KMS-11 (cell line): ENCODE data around the gene ZBTB5.
"Not testable (repeated sequence)": the region's sequence is repeated elsewhere in the genome, so short reads cannot be mapped to it uniquely, and the experiment has no call there.

ENCODE experiments used
- H2AFZ ChIP-seq: fragments of 200-600 bp; sonication (generic); 2 replicates; pipeline ENCODE4 v1.6.1; 2016; ENCODE audit warnings: antibody characterized with exemption, mixed run types, low read depth
- H3K27ac ChIP-seq: fragments of 200-600 bp; sonication (generic); 2 replicates; pipeline ENCODE4 v1.6.1; 2016; ENCODE audit warnings: mild to moderate bottlenecking, mixed run types
- H3K27me3 ChIP-seq: fragments of 200-600 bp; sonication (generic); 2 replicates; pipeline ENCODE4 v1.6.1; 2017; ENCODE audit warnings: mild to moderate bottlenecking, low read depth, mixed run types, moderate library complexity; ENCODE audit not compliant: insufficient read depth
- H3K36me3 ChIP-seq: fragments of 200-600 bp; sonication (generic); 2 replicates; pipeline ENCODE4 v1.6.1; 2017; ENCODE audit warnings: mild to moderate bottlenecking, mixed run types; ENCODE audit not compliant: insufficient read depth
- H3K4me1 ChIP-seq: fragments of 200-600 bp; sonication (generic); 2 replicates; pipeline ENCODE4 v1.6.1; 2016; ENCODE audit warnings: mild to moderate bottlenecking, low read depth, mixed run types; ENCODE audit not compliant: poor library complexity, severe bottlenecking
- H3K4me2 ChIP-seq: fragments of 200-600 bp; sonication (generic); 2 replicates; pipeline ENCODE4 v1.7.0; 2016; ENCODE audit warnings: mild to moderate bottlenecking, mixed run types
- H3K4me3 ChIP-seq: fragments of 200-600 bp; sonication (generic); IDR thresholded peaks from 2 replicates; pipeline ENCODE4 v1.6.1; 2017; ENCODE audit warnings: low read depth, low read length, mixed read lengths; ENCODE audit not compliant: insufficient read depth
- H3K79me2 ChIP-seq: fragments of 200-600 bp; sonication (generic); 2 replicates; pipeline ENCODE4 v1.6.1; 2016; ENCODE audit warnings: low read depth, mixed run types; ENCODE audit not compliant: insufficient read depth
- H3K9ac ChIP-seq: fragments of 200-600 bp; sonication (generic); 2 replicates; pipeline ENCODE4 v1.6.1; 2016; ENCODE audit warnings: mild to moderate bottlenecking, mixed run types
- H4K20me1 ChIP-seq: fragments of 200-600 bp; sonication (generic); 2 replicates; pipeline ENCODE4 v1.6.1; 2016; ENCODE audit warnings: mild to moderate bottlenecking, mixed run types; ENCODE audit not compliant: insufficient read depth
- CTCF ChIP-seq: fragments of 200-600 bp; sonication (generic); conservative IDR thresholded peaks from 2 replicates; pipeline ENCODE4 v1.6.1; 2017; ENCODE audit warnings: low read depth, mild to moderate bottlenecking, antibody characterized with exemption, low read length, moderate library complexity, mixed read lengths

The ZBTB5 gene

GRCh38 chr9:37399336-37399735 is 65.9 kb downstream of the ZBTB5 start:
- Histone ChIP-seq H3K9ac (no peak overlapping the region), H3K4me3 (no peak overlapping the region), H4K20me1 (no peaks in the 10 kb centered on the region), H3K36me3 (no peaks in the 10 kb centered on the region), H3K79me2 (no peaks in the 10 kb centered on the region), H3K27ac (no peak overlapping the region), H3K4me1 (no peaks in the 10 kb centered on the region), H3K27me3 (no peaks in the 10 kb centered on the region), H3K4me2 (no peak overlapping the region), H2AFZ (no peak overlapping the region)
- no peak for TF ChIP-seq CTCF

GRCh38 chr9:37398464-37399025 is 66.7 kb downstream of the ZBTB5 start:
- no peak overlapping the region for H2AFZ ChIP-seq
- H4K20me1 ChIP-seq, result no peaks in the 10 kb centered on the region
- no peaks in the 10 kb centered on the region for H3K4me1 ChIP-seq
- no peak overlapping the region for H3K4me3 ChIP-seq
- TF ChIP-seq CTCF, result no peak
- H3K27me3 ChIP-seq, result no peaks in the 10 kb centered on the region
- no peaks in the 10 kb centered on the region for H3K36me3 ChIP-seq
- no peak overlapping the region for H3K4me2 ChIP-seq
- no peak overlapping the region for H3K27ac ChIP-seq
- no peaks in the 10 kb centered on the region for H3K79me2 ChIP-seq
- H3K9ac ChIP-seq, result no peak overlapping the region

- H3K4me3 ChIP-seq, H3K27ac ChIP-seq, H3K9ac ChIP-seq, H4K20me1 ChIP-seq, H2AFZ ChIP-seq, H3K27me3 ChIP-seq, H3K4me1 ChIP-seq, H3K4me2 ChIP-seq, H3K79me2 ChIP-seq, H3K36me3 ChIP-seq: not testable (repeated sequence)
Measured at GRCh38 chr9:37397948-37398347, 67.3 kb downstream of the ZBTB5 start.

- TF ChIP-seq CTCF, result no peak
- H3K4me3 ChIP-seq, result no peak overlapping the region
- no peaks in the 10 kb centered on the region for H4K20me1 ChIP-seq
- no peak overlapping the region for H2AFZ ChIP-seq
- no peaks in the 10 kb centered on the region for H3K27me3 ChIP-seq
- H3K4me1 ChIP-seq, result peaks cover 5% of the 10 kb centered on the region
- H3K36me3 ChIP-seq, result no peaks in the 10 kb centered on the region
- H3K27ac ChIP-seq, result no peak overlapping the region
- H3K79me2 ChIP-seq, result no peaks in the 10 kb centered on the region
- H3K9ac ChIP-seq, result no peak overlapping the region
- no peak overlapping the region for H3K4me2 ChIP-seq
Measured at GRCh38 chr9:37395663-37396062, 69.6 kb downstream of the ZBTB5 start.

- Histone ChIP-seq H3K4me1 (peaks cover 9% of the 10 kb centered on the region), H3K36me3 (no peaks in the 10 kb centered on the region), H2AFZ (no peak overlapping the region), H3K4me2 (no peak overlapping the region), H3K79me2 (no peaks in the 10 kb centered on the region), H3K9ac (no peak overlapping the region), H3K27me3 (no peaks in the 10 kb centered on the region), H3K4me3 (no peak overlapping the region), H3K27ac (no peak overlapping the region), H4K20me1 (no peaks in the 10 kb centered on the region)
- TF ChIP-seq CTCF, result no peak
Measured at GRCh38 chr9:37395229-37395628, 70.0 kb downstream of the ZBTB5 start.
